DMS114 treated with DMSO at 0.1 percent for 48 hours (cell line): ENCODE data around the gene TMA7B.
"Not testable (repeated sequence)": the region's sequence is repeated elsewhere in the genome, so short reads cannot be mapped to it uniquely, and the experiment has no call there.

Experiments
- DNase-seq: peaks from one replicate; lab custom pipeline; 2025; ENCODE audit not compliant: unreplicated experiment; lab: John Stamatoyannopoulos, UW

Gene TMA7B

DNA sequence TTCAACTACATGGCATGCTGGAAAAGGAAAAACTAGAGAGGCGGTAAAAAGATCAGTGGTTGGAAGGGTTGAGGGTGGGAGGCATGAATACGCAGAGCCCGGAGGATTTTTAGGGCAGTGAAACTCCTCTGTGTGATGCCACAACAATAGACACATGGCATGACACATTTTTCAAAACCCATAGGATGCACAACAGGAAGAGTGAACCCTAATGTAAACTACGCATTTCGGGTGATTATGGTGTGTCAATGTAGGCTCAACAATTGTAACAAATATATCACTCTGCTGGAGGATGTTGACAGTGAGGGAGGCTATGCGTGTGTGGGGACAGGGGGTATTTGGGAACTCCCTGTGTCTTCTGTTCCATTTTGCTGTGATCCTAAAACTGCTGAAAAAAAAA lies 18.9 kb downstream of the TMA7B start:
- DNase-seq, result no peak

GRCh38 chr22:39979458-39979857 lies 19.3 kb downstream of the TMA7B start:
- DNase-seq, result no peak

DNA sequence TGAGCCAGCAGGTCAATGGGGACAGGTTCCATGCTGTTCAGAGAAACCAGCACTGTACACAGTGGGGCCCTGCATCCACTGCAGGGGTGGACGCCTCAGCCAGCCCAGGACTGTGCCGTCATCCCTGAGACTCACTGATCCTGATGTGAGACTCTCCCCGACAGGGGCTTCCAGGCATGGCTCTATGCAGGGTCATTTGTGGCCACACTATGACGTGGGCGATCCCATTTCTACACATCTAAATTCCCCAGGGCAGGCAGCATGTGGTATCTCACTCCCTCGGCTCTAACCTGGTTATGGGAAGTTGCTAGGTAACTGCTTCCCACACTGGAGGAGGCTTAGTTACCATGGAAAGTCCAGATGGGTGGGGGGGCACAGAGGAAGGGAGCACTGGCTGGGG lies 20.4 kb downstream of the TMA7B start:
- DNase-seq, result no peak

DNA sequence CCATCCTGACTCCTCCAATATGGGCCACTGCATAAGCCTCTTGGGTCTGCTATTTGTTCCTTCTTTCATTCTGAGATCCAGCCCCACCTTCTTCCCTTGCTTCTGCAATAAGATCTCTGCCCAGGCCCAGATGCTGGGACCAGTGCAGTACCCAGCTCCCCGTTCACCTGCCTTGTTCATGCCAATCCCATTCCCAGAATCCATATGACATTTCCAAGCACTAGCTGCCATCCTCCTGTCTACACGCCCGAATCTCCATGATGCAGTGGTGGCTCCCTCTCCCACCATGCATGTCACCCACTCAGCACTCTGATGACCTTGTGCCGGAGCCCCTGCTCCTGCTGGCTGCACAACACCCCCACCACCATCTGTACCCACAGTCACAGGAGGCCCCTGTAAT lies 23.1 kb downstream of the TMA7B start:
- DNase-seq, result no peak

DNA sequence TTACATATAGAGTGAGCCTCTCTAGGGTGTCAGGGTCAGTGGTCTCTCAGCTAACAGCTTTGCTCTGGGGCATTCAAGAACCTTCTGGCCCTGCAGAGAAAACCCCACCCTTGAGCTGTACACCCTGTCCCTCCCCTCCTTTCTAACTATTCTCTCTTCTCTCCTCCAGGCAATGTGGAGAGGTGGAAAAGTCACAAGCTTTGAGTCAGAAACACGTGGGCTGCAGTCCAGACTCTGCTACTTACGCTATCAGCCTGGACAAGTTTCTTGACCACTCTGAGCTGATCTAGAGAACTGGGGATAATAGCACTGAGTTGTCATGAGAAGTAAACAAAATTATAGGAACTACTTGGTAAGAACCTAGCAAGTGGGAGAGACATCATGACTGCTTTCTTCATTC lies 23.8 kb downstream of the TMA7B start:
- DNase-seq, result no peak

- no peak for DNase-seq
These were observed 24.5 kb downstream of the TMA7B start for GRCh38 chr22:39984746-39985145.

DNA sequence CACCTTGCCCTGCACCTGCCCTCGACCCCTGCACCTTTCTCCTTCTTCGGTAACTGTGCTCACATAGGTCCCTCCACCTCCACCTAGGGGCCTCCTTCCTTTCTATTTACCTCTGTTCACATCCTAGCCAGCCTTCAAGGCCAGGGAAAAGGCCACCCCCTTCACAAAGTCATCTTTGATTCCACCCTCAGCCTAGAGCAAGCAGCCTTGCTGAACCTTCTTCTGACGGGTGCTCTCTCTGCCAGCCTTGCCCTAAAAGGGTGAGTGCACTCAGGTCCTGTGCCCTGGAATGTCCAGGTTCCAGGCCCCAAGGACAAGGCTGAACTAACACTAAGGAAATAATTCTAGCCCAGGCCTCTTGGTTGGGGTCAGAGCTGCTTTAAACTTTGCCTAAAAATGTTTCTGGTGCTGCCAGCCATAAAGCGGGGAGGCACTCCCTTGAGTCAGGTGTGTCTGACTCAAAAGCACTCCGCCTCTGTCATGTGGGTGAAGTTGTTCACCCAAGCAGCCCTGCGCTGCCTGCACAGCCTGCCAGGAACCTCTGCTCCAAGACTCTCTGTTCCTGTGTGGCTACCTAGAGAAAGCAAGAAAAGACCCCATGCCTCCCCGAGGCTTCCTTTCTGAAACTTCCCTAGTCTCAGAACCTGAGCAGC lies 25.3 kb downstream of the TMA7B start:
- DNase-seq, result no peak

DNA sequence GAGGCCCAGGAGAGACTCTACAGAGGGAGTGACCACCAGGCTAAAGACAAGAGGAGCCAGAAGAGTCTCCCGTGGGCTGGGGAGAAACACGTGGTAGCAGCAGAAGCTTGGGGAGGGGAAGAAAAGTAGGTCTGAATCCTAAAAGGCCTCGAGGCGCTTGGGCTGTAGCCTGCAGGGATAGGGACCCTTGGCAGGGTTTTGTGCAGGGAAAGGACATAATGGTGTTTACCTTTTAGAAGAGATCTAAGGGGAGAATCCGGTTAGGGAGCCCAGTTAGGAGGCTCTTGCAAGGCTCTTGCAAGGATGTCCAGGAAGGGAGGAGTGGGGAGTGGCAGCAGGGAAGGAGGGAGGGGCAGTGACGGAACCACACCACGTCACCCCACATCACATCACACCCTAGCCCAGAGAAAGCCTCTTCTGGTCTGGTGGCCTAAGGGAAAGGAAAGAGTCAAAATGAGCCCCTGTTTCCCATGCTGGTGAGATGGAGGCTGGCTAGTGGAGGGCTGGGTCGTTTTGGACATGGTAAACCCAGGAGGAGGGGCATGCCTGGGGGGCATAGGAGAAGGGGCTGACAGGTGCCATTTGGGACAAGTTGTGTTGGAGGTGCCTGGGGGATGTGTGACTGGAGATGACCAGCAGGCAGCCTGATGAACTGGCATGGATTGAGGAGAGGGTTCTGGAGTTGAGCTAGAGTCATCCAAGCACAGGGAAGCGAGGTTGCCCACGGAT lies 28.4 kb downstream of the TMA7B start:
- DNase-seq, result no peak

- DNase-seq, result no peak
These were observed 29.4 kb downstream of the TMA7B start for GRCh38 chr22:39989633-39990032.

DNA sequence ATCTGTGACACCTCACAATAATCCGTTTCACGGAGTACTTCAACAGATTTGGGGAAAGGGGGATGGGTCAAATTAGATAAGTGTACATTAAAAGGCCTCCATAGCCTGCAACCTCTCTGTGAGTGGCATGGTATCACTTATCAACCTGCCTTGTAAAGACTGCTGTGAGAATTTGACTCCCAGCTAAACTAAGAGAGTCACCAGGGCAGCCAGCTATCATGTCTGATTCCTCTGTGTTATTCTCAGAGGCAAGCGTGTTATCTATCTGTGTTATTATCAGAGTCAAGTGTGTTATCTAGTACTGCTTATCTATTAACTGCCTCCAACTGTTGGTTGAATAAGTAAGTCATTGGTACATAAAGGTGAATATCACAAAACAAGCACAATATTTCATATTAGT lies 30.5 kb downstream of the TMA7B start:
- no peak for DNase-seq

DNA sequence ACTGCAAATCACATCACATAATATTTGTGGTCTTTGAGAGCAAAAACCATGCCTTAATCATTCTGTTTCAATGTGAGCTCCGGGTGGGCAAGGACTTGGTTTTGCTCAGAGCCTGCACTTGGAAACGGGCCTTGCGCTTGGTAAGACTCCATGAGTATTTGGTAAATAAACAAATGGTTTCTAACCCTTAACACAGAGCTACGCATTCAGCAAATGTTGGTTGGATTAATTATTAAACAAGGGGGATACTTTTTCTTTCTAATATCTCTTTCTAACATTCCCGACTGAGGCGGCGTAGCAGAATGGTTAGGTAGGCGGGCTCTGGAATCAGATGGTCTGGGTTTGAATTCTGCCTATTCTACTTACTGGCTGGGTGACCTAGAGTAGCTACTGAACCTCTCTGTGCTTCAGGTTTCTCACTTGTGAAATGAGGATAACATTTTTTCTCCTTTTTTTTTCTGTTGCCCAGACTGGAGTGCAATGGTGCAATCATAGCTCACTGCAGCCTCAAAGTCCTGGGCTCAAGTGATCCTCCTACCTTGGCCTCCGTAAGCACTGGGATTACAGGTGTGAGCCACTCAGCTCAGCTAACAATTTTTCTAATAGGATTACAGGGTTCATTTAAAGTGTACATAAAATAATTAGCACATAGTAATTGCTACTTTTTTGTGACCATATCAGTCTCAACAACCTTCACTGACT lies 31.1 kb downstream of the TMA7B start:
- DNase-seq, result no peak

DNA sequence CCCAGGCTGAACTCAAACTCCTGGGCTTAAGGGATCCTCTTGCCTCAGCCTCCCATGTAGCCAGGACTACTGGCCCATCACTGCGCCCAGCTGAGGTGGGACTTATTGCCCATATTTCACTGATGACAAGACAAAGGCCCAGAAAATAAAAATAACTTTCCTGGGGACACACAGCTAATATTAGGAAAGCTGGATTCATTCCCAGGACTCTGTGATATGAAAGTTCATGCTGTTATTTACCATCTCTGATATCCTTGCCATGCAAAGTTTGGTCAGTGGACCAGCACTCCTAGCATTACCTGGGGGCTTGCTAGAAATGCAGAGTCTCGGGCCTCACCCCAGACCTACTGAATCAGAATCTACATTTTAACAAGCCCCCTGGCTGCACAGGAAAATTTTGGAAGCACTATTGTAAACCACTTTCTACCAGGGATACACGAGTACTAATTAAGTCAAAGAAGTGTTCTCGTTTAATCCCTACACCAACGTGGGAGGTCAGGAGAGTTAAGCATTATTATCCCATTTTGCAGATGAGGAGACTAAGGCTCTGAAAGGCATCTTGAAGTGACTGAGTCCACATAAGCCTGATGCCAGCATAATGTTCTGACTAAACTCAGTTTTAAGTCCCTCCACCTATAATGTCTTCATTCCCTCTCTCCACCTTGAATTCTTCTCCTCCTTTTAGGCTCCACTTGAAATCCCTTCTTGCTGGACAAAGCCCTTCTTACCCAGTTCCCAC lies 32.1 kb downstream of the TMA7B start:
- DNase-seq, result no peak

DNA sequence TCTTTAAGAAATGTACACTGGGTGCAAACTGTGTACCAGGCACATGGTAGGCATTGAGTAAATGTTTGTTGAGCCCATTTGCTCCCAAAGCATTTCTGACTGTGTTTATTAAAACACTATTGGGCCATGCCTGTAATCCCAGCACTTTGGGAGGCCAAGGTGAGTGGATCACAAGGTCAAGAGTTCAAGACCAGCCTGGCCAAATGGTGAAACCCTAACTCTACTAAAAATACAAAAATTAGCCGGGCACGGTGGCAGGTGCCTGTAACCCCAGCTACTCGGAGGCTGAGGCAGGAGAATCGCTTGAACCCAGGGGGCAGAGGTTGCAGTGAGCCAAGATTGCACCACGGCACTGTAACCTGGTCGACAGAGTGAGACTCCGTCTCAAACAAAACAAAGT lies 32.7 kb downstream of the TMA7B start:
- not testable (repeated sequence) for DNase-seq

DNA sequence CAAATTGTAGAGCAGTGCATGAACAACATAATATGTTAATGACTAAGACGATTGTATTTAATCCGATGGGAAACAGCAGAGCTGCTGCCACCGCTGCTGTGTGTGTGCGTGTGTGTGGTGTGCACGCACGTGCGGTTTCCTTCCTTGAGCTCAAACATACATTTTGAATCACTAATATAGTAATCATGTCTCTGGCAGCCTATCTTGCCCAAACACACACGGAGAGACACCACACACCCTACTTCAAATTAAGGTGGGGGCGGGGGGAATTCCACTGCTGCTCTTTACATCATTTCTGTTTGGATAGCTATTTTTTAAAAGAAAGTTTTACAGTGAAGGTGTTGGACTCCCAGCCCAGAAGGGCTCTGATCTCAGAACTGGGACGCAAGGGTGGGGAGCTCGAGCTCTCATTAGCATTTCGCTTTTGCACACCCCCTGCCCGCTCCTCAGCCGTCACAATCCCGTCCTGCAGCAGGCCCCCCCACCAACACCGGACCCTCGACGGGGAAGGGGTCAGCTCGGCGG lies 33.9 kb downstream of the TMA7B start:
- DNase-seq, result no peak

DNA sequence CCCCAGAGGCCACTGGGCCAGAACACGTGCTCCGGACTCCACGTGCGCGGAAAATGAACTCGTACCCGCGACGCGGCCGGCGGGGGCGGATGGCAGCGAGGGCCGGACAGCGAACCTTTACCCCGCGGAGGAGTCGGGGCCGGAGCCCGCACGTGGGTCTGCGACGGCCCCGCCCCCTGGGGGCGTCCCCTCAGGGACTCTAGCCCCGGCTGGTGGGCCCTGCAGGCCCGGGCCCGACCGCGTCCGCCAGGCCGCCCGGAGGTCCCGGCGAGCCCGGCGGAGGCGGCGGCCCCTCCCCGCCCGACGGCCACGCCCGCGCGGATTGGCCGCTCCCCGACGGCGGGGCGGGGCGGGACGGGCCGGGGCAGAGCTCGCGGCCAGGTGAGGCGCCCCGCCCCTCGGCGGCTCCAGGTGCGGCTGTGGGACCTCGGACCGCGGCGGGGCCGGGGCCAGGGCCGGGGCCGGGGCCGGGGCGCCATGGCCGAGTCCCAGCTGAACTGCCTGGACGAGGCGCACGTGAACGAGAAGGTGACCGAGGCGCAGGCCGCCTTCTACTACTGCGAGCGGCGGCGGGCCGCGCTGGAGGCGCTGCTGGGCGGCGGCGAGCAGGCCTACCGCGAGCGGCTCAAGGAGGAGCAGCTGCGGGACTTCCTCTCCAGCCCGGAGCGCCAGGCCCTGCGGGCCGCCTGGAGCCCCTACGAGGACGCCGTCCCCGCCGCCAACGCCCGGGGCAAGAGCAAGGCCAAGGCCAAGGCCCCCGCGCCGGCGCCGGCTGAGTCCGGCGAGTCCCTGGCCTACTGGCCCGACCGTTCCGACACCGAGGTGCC lies 34.6 kb downstream of the TMA7B start, which contains the start of gene FAM83F:
Gene FAM83F, plus strand, starts transcription at position 389 of the 827 bp plus-strand sequence. Its CDS starts 89 bp downstream, at position 478.
- DNase-seq, result no peak

DNA sequence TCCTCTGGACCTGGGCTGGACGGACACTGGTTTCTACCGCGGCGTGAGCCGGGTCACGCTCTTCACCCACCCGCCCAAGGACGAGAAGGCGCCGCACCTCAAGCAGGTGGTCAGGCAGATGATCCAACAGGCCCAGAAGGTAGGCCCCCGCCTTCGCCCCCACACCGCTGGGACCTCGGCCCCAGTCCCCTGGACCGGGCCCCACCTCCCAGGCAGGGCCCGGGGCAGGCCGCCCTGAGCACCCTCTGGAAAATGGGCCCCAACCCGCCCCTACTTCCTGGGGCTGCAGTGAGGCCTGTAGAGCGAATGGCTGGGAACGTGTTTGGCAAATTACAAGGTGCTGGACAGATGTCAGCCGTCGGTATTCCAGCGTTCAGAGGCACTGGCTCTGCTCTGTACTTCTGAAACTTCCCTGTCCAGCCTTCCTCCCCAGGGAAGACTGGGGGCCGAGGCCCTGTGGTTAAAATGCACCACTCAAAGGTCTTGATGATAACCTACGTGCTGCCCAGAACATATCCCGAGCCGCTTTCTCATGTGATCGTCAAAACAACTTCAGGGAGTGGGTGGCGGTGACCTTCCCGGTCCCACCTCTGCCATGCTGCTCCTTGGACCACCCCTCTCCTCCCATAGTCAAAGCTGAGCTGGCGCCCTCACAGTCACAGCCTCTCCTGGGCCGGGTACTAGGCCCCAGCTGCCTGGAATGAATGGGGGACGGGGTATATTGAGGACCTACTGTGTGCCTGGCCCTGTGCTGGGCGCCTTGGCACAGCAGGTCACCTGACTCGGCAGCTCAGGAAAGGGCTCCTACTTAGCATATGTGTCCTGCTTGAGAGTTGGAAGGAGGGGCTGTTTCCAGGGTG lies 35.4 kb downstream of the TMA7B start:
- no peak for DNase-seq

- DNase-seq, result no peak
These were observed 36.5 kb downstream of the TMA7B start for GRCh38 chr22:39996732-39997131.

- DNase-seq, result no peak
These were observed 37.2 kb downstream of the TMA7B start for GRCh38 chr22:39997421-39997820.

DNA sequence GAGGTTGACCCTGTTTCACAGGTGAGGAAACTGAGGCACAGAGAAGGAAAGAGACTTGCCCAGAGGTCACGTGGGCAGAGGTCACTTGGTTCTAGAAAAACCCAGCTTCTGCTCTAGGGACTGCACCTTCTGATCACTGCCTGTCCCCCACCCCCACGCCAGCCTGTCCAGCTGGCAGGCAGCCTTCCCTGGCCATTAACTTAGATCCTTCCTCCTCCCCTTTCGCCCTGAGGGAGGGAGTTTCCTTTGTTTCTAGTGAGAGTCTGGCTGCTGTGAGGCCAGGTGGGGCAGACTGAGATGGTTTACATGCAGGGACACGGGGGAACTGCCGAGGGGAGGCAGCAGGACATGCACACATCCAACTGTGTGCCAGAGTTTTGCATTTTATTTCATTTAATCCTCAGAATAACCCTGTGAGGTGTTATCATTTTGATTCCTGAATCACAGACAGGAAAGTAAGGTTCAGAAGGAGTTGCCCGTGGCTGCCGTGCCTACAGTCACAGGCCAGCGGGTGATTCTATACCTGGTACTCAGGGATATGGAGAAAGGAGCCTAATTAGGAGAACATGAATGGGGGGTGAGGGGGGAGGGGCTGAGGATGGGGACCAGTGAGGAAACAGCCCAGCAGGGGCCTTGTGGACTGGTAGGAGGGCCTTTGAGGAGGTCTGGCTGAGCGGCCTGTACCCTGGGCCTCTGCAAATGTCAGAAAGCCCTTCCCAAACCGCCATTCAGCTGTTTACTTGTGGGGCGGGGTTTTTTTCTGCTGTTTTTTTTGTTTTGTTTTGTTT lies 37.9 kb downstream of the TMA7B start:
- no peak for DNase-seq
